ENCODE measurements around the gene TLCD3B.

GRCh38 chr16:30070490-30070889, 39.4 kb upstream of the TLCD3B start:
- no peak for TF ChIP-seq CTCF (conservative IDR thresholded peaks at IDR 0.05; ENCODE audit: low read depth, low read length)
- TF ChIP-seq EZH2 (IDR thresholded peaks at IDR 0.05; ENCODE audit: low read length, unreplicated experiment), result no peak
- TF ChIP-seq EZH2phosphoT487 (IDR thresholded peaks at IDR 0.05; ENCODE audit: borderline replicate concordance, low read length), result no peak

Measured in PC-3 (cell line).